Sigmoid colon (tissue), 7 donors: ENCODE results near the gene CLCN4. TPM values are rescaled to one million over a fixed set of nuclear protein-coding genes. Genes with fewer than 3 reads are reported as not detected.

Experiments used
- DNase-seq: peaks from one replicate; pipeline ENCODE4 v3.0.0-alpha.2; 2019
- H3K27ac ChIP-seq, 4 donors: fragments of 200-600 bp; sonication (generic); one replicate each; pipeline ENCODE4 v1.5.1; 2016 to 2019; ENCODE audit warnings: mild to moderate bottlenecking in 1 of 4
- H3K27me3 ChIP-seq, 3 donors: fragments of 200-600 bp; sonication (generic); one replicate each; pipeline ENCODE4 v1.5.1; 2019; ENCODE audit warnings: mild to moderate bottlenecking in 1 of 3
- H3K36me3 ChIP-seq, 4 donors: fragments of 200-600 bp; sonication (generic); one replicate each; pipeline ENCODE4 v1.5.1; 2016 to 2019
- H3K4me1 ChIP-seq, 4 donors: fragments of 200-600 bp; sonication (generic); one replicate each; pipeline ENCODE4 v1.5.1; 2017 to 2019
- H3K4me3 ChIP-seq, 4 donors: fragments of 200-600 bp; sonication (generic); one replicate each; pipeline ENCODE4 v1.5.1; 2017 to 2019; ENCODE audit warnings: mild to moderate bottlenecking in 2 of 4, moderate library complexity in 1 of 4
- H3K9me3 ChIP-seq, 4 donors: fragments of 200-600 bp in 3 of 4; sonication (generic) in 3 of 4; one replicate each; pipeline versions ENCODE4 v1.5.1 to v1.6.1; 2013 to 2019
- EP300 ChIP-seq, 4 donors: sonication (generic); formaldehyde crosslinking; IDR thresholded peaks; one replicate each; pipeline ENCODE4 v1.6.1; 2017; ENCODE audit warnings: antibody characterized with exemption in 4 of 4
- POLR2A ChIP-seq, 2 donors: fragments of 450-650 bp; IDR thresholded peaks; one replicate each; pipeline ENCODE4 v1.6.1; 2016; ENCODE audit warnings: antibody characterized with exemption in 2 of 2, mild to moderate bottlenecking in 2 of 2, moderate library complexity in 2 of 2
- POLR2AphosphoS5 ChIP-seq, 4 donors: sonication (generic); formaldehyde crosslinking; IDR thresholded peaks; one replicate each; pipeline ENCODE4 v1.6.1; 2017; ENCODE audit warnings: antibody characterized with exemption in 4 of 4
- WGBS, 2 donors: extraction: QIAGEN DNeasy Blood & Tissue Kit; methylation state at CpG; one replicate each; pipeline ENCODE4 v1.1.7; 2013; 5-methylcytosine and 5-hydroxymethylcytosine counted together
- intact Hi-C: fragments of 100-400 bp; cut with DNase I; formaldehyde crosslinking; loops from one replicate; pipeline ENCODE4 v1.15.1; 2023
- polyA plus RNA-seq, 3 donors: library from polyadenylated mRNA; stranded (reverse); fragments of 200-250 nt; gene quantifications; one replicate each; pipeline ENCODE4 v1.2.3, GENCODE V29; 2013
- total RNA-seq, 4 donors: library from RNA; depleted of rRNA; stranded (reverse); fragments of >200 nt; gene quantifications; one replicate each; pipeline ENCODE4 v1.1.0, GENCODE V29; 2016
- TF ChIP-seq, protein P1 (sequence below), 4 experiments: fragments of 450-650 bp in 3 of 4; fragments of 200-600 bp in 1 of 4; IDR thresholded peaks; one replicate each; pipeline ENCODE4 v1.5.1; 2016 to 2019; ENCODE audit warnings: antibody characterized with exemption in 4 of 4, mild to moderate bottlenecking in 3 of 4, moderate library complexity in 2 of 4
- donor health status: healthy with polysubstance abuse.
- donor health status: Bipolar disorder and iron deficiency.
- donor health status: healthy.

CLCN4 gene
- total and polyA plus RNA-seq, 7 donors, result under 0.01 to 1.1 (median 0.71) TPM

DNA sequence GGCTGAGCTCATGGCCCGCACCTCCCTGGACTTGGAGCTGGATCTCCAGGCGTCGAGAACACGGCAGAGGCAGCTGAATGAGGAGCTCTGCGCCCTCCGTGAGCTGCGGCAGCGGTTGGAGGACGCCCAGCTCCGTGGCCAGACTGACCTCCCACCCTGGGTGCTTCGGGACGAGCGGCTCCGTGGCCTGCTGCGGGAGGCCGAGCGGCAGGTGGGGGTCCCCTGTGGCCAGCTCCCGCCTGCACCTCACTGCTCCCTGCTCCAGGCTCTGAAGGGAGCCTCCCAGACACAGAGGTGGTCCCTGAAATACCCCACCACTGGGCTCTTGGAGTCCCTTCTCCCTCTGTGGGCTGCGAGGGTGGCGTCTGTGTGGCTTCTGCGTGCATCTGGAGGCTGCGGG, 18.0 kb upstream of the CLCN4 start:
- Histone ChIP-seq H3K27me3 (peaks cover 0 to 2% (median 0%) of the 10 kb centered on the region in 3 donors), H3K36me3 (peaks cover 0 to 77% (median 10%) of the 10 kb centered on the region in 4 donors), H3K4me3 (no peak overlapping the region), H3K9me3 (no peaks in the 10 kb centered on the region), H3K4me1 (no peaks in the 10 kb centered on the region), H3K27ac (no peak overlapping the region)
- intact Hi-C loops, result no loop called here
- TF ChIP-seq, protein P1, sequence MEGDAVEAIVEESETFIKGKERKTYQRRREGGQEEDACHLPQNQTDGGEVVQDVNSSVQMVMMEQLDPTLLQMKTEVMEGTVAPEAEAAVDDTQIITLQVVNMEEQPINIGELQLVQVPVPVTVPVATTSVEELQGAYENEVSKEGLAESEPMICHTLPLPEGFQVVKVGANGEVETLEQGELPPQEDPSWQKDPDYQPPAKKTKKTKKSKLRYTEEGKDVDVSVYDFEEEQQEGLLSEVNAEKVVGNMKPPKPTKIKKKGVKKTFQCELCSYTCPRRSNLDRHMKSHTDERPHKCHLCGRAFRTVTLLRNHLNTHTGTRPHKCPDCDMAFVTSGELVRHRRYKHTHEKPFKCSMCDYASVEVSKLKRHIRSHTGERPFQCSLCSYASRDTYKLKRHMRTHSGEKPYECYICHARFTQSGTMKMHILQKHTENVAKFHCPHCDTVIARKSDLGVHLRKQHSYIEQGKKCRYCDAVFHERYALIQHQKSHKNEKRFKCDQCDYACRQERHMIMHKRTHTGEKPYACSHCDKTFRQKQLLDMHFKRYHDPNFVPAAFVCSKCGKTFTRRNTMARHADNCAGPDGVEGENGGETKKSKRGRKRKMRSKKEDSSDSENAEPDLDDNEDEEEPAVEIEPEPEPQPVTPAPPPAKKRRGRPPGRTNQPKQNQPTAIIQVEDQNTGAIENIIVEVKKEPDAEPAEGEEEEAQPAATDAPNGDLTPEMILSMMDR (IDR thresholded peaks at IDR 0.05), result no peak
- TF ChIP-seq EP300 (IDR thresholded peaks at IDR 0.05), result no peak
- no peak for TF ChIP-seq POLR2A (IDR thresholded peaks at IDR 0.05)
- TF ChIP-seq POLR2AphosphoS5 (IDR thresholded peaks at IDR 0.05), result no peak
- DNase-seq, result peak; percentile 50
- WGBS, 2 donors, result 97% methylated on average over 22 of the region's 22 CpGs

DNA sequence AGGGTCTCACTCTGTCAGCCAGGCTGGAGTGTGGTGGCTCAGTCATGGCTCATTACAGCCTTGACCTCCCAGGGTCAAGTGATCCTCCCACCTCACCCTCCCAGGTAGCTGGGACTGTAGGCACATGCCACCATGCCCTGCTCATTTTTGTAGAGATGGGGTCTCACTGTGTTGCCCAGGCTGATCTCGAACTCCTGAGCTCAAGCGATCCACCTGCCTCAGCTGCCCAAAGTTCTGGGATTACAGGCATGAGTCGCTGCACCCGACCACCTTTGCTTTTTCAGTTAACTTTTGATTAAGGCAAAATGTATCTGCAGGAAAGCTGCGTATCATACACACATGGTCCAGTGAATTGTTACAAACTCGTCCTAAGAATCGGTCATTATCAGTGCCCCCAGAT, 16.5 kb upstream of the CLCN4 start:
- intact Hi-C loops, result no loop called here
- Histone ChIP-seq H3K27ac (no peak overlapping the region), H3K36me3 (peaks cover 0 to 67% (median 8%) of the 10 kb centered on the region in 4 donors), H3K4me1 (no peaks in the 10 kb centered on the region), H3K9me3 (no peaks in the 10 kb centered on the region), H3K4me3 (no peak overlapping the region), H3K27me3 (peaks cover 0 to 2% (median 0%) of the 10 kb centered on the region in 3 donors)
- TF ChIP-seq, protein P1 (IDR thresholded peaks at IDR 0.05), result no peak
- TF ChIP-seq POLR2A (IDR thresholded peaks at IDR 0.05) (no peak), POLR2AphosphoS5 (IDR thresholded peaks at IDR 0.05) (no peak), EP300 (IDR thresholded peaks at IDR 0.05) (no peak)
- 96% methylated on average over 7 of the region's 7 CpGs for WGBS, 2 donors
- DNase-seq, result peak; percentile 54

DNA sequence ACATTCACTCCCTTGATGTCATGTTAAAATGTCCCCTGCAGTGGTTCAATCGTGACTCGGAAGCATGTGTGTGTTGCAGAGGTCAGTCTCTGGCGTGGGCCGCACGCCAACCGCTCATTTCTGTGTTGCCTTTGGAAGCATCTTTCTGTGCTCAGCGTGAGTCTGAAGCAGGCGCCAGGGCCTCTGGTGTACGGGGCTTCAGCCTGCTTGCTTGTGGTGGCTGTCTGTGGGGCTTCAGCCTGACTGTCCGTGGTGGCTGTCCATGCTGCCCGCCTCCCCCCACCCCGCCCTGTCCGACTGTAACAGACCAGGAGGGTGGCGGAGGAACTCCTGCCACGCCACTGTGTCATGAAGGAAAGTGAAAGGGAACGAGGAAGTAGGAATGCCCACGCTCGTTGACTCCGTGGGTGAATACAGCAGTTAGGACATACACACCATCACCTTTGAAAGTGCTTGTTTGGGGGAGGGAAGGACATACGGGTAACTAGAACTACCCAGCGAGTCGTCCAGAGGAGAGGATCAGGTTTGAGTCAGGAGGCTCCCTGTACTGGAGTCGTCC, 14.7 kb upstream of the CLCN4 start:
- H3K27ac ChIP-seq, result no peak overlapping the region
- intact Hi-C loops, result no loop called here
- DNase-seq, result peak; percentile 28
- no peak for TF ChIP-seq POLR2AphosphoS5 (IDR thresholded peaks at IDR 0.05)
- TF ChIP-seq POLR2A (IDR thresholded peaks at IDR 0.05), result no peak
- TF ChIP-seq EP300 (IDR thresholded peaks at IDR 0.05), result no peak
- TF ChIP-seq, protein P1 (IDR thresholded peaks at IDR 0.05), result no peak
- peaks cover 0 to 2% (median 0%) of the 10 kb centered on the region in 3 donors for H3K27me3 ChIP-seq
- 93 to 94% methylated on average over 23 of the region's 23 CpGs for WGBS, 2 donors
- no peak overlapping the region for H3K4me3 ChIP-seq
- H3K4me1 ChIP-seq, result no peaks in the 10 kb centered on the region
- no peaks in the 10 kb centered on the region for H3K9me3 ChIP-seq
- peaks cover 0 to 52% (median 4%) of the 10 kb centered on the region in 4 donors for H3K36me3 ChIP-seq

DNA sequence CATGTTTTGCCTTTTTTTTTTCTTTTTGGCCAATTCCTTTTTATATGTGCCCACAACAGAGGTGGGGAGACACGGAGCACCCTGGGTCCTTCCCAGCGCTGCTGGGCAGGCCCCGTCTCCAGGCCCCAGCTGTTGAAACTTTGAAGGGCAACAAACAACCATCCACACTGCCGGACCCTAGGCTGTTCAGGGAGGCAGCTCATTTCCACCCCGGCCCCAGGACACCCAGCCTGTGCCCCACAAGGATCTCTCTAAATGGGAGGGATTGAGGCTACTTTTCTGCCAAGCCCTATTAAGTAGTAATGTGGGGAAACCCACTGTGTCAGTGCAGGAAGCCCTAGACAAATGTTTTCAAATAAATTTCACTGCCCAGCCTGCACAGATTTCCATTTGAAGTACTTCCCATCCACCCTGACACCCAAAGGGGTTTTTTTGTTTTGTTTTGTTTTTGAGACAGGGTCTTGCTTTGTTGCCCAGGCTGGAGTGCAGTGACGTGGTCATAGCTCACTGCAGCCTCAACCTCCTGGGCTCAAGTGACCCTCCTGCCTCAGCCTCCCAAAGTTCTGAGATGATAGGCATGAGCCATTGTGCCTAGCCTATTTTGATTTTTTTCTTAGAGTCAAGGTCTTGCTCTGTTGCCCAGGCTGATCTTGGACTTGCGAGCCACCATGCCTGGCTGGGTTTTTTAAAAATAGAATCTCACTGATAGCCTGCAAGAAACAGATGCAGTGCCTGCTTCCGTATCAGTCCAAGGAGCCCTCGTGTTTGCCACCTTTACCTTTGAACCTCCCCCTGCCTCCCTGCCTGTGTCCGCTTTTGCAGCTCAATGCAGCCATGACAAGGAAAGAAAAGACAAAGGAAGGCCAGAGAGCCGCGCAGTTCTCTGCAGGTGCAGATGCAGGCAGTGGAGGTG, 13.4 kb upstream of the CLCN4 start:
- no peak overlapping the region for H3K4me3 ChIP-seq
- no peaks in the 10 kb centered on the region for H3K9me3 ChIP-seq
- H3K4me1 ChIP-seq, result no peaks in the 10 kb centered on the region
- H3K27me3 ChIP-seq, result no peaks in the 10 kb centered on the region
- TF ChIP-seq POLR2AphosphoS5 (IDR thresholded peaks at IDR 0.05) (no peak), POLR2A (IDR thresholded peaks at IDR 0.05) (no peak)
- TF ChIP-seq, protein P1 (IDR thresholded peaks at IDR 0.05), result no peak
- WGBS, 2 donors, result 88 to 96% methylated on average over 12 of the region's 12 CpGs
- peak; percentile 38 for DNase-seq
- H3K36me3 ChIP-seq, result peaks cover 0 to 44% (median 4%) of the 10 kb centered on the region in 4 donors
- no peak overlapping the region for H3K27ac ChIP-seq
- intact Hi-C loops, result no loop called here
